Activated T-helper 17 cell treated with anti-CD3 and anti-CD28 coated beads, Interleukin-2, amount 50 U/mL, for 72 hours (primary cell): Measurements from ENCODE around the gene FIG4. TPM values are rescaled to one million over a fixed set of nuclear protein-coding genes. Genes with fewer than 3 reads are reported as not detected.
"Not testable (repeated sequence)": the region's sequence is repeated elsewhere in the genome, so short reads cannot be mapped to it uniquely, and the experiment has no call there.

ENCODE experiments used
- ATAC-seq: fragments of 150-1000 bp; cut with Tn5 transposase; replicated peaks from 2 replicates; pipeline ENCODE4 v1.10.0; 2021; ENCODE audit warnings: mild to moderate bottlenecking, moderate library complexity
- H3K27ac Mint-ChIP-seq: one replicate; pipeline ENCODE4 v1.8.0; 2022; ENCODE audit warnings: mixed read lengths
- H3K27me3 Mint-ChIP-seq: one replicate; pipeline ENCODE4 v1.8.0; 2022; ENCODE audit warnings: mixed read lengths
- H3K36me3 Mint-ChIP-seq: one replicate; pipeline ENCODE4 v1.8.0; 2022; ENCODE audit warnings: low read depth, mild to moderate bottlenecking, mixed read lengths
- H3K4me1 Mint-ChIP-seq: one replicate; pipeline ENCODE4 v1.8.0; 2022; ENCODE audit warnings: mixed read lengths
- H3K4me3 Mint-ChIP-seq: one replicate; pipeline ENCODE4 v1.8.0; 2022; ENCODE audit warnings: mild to moderate bottlenecking, mixed read lengths
- H3K9me3 Mint-ChIP-seq: one replicate; pipeline ENCODE4 v1.8.0; 2022; ENCODE audit warnings: mixed read lengths
- total RNA-seq, 2 donors: library from RNA; stranded (reverse); gene quantifications; one replicate each; pipeline ENCODE4 v1.2.3, GENCODE V29; 2022

FIG4 gene
- total RNA-seq, 2 donors from 2014 or later, result 10.5 to 18.8 TPM

DNA sequence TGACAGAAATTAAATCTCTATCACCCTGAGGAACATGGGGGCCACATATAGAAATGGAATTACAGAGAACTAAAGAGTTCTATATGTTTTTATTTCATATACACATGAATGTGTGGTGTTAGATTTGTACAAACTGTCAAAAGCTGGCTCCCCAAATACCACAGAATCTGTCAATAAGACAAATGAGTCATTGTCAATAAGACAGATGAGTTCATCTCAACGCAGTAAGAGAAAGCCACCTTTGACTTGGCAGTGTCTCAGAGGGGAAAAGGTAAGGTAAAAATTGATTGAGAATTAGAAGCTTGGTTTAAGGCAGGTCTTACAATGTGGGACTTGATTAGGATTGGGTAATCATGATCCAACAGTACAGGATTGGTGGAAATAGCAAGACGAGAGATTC is 162.9 kb downstream of the FIG4 start:
- Mint-ChIP-seq H3K9me3 (peaks cover 1% of the 10 kb centered on the region), H3K27me3 (peaks cover 3% of the 10 kb centered on the region), H3K4me3 (no peak overlapping the region), H3K27ac (no peak overlapping the region), H3K4me1 (no peaks in the 10 kb centered on the region), H3K36me3 (no peaks in the 10 kb centered on the region)
- ATAC-seq, result no peak

DNA sequence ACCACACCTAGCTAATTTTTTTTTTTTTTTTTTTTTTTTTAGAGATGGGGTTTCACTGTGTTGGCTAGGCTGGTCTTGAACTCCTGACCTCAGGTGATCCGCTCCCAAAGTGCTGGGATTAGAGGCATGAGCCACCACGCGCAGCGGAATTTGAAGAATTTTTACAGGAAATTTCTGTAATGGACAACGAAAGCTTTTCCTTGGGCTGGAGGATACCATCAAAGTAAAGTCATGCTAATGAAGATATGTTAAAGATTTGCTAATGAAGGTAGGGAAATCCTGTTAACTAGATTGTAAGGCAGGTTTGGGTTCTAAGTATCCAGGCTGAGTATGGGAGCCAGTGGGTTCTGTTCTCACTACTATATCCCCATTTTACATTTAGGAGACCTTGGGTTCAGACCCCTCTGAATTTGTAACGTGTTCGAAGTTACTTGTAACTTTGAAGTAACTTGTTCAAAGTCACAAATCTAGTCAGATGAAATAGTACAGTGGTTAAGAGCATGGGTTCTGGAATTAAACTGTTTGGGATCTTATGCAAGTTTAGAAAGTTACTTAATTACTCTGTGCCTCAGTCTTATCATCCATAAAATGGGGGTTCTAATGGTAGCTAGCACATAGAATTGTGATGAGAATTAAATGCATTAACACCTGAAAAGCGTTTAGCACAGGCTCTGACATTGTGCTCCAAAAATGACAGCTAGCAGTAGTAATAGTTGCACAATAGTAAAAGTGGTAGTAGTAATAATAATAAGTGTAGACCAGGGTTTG is 163.6 kb downstream of the FIG4 start:
- no peak overlapping the region for H3K4me3 Mint-ChIP-seq
- no peaks in the 10 kb centered on the region for H3K4me1 Mint-ChIP-seq
- peaks cover 7% of the 10 kb centered on the region for H3K27me3 Mint-ChIP-seq
- H3K27ac Mint-ChIP-seq, result no peak overlapping the region
- H3K36me3 Mint-ChIP-seq, result no peaks in the 10 kb centered on the region
- no peak for ATAC-seq
- no peaks in the 10 kb centered on the region for H3K9me3 Mint-ChIP-seq

DNA sequence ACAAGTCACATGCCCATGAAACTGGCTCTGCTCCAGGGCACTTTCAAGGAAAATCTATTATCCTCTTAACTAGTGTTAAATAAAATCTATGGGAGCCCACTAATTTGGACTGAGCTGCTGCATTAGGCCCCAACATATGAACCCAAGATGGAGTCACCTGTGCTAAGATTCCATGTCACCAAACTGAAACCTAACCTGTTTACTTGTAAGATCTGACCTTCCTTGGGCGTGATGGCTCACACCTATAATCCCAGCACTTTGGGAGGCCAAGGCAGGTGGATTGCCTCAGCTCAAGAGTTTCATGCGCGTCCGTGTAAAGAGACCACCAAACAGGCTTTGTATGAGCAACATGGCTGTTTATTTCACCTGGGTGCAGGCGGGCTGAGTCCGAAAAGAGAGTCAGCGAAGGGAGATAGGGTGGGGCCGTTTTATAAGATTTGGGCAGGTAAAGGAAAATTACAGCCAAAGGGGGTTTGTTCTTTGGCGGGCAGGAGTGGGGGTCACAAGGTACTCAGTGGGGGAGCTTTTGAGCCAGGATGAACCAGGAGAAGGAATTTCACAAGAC is 164.5 kb downstream of the FIG4 start:
- not testable (repeated sequence) for H3K27ac Mint-ChIP-seq, H3K9me3 Mint-ChIP-seq, ATAC-seq, H3K4me3 Mint-ChIP-seq, H3K4me1 Mint-ChIP-seq, H3K36me3 Mint-ChIP-seq
- peaks cover 11% of the 10 kb centered on the region for H3K27me3 Mint-ChIP-seq

DNA sequence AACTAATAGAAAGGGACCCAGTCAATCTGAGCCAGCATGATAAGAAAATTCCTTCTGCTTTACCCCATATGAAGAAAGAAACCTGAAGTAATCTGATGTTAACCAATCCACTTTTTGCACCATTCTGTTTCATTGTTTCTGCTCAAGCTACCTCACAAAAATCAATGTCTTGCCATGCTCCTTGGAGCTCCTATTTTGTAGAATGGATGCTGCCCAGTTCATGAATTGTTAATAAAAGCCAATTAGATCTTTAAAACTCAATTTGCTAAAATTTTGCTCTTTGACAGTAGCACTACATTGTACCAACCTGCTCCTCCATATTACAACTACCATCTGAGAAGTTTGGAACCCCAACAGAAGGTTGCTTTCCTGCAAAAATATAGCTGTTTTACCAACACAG is 170.8 kb downstream of the FIG4 start:
- Mint-ChIP-seq H3K27ac (no peak overlapping the region), H3K9me3 (no peaks in the 10 kb centered on the region), H3K36me3 (no peaks in the 10 kb centered on the region), H3K4me3 (no peak overlapping the region), H3K4me1 (no peaks in the 10 kb centered on the region), H3K27me3 (peaks cover 11% of the 10 kb centered on the region)
- ATAC-seq, result no peak

DNA sequence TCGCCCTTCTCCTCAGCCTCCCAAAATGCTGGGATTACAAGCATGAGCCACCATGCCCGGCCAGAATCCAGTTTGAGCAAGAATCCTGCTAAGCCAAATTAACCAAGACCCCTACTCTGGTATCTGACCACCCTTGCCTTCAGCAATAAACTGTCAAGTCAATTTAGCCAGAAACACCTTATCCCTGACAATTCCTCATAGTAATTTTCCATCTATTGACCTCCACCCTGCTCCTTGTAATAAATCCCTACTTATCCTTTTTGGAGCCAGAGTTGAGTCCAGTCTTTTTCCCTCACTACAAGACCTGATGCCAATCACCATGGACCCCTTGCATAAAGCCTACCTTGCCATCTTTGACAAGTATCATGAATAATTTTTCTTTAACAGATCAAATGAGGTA is 173.0 kb downstream of the FIG4 start:
- Mint-ChIP-seq H3K27ac (no peak overlapping the region), H3K36me3 (no peaks in the 10 kb centered on the region), H3K4me3 (no peak overlapping the region), H3K4me1 (no peaks in the 10 kb centered on the region), H3K9me3 (no peaks in the 10 kb centered on the region), H3K27me3 (peaks cover 11% of the 10 kb centered on the region)
- no peak for ATAC-seq

DNA sequence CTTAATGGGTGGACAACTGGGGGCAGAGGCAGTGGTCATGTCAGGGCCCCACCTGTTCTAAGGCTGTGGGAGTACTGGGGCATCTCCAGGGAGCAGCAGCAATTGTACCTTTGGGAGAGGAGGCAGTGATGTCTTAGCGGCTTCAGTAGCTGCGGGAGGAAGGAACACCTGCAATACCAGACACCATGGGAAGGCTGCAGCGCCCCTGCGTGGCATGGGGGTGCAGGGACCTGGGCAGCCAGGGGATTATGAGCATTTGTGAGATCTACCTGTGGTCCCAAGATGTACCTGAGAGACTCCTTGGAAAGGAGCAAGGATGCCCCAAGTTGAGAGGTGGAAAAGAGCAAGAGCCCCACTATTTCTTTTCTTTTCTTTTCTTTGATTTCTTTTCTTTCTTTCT is 174.9 kb downstream of the FIG4 start:
- H3K36me3 Mint-ChIP-seq, result no peaks in the 10 kb centered on the region
- H3K9me3 Mint-ChIP-seq, result no peaks in the 10 kb centered on the region
- peaks cover 3% of the 10 kb centered on the region for H3K27me3 Mint-ChIP-seq
- no peak overlapping the region for H3K27ac Mint-ChIP-seq
- no peak overlapping the region for H3K4me3 Mint-ChIP-seq
- no peak for ATAC-seq
- H3K4me1 Mint-ChIP-seq, result no peaks in the 10 kb centered on the region

DNA sequence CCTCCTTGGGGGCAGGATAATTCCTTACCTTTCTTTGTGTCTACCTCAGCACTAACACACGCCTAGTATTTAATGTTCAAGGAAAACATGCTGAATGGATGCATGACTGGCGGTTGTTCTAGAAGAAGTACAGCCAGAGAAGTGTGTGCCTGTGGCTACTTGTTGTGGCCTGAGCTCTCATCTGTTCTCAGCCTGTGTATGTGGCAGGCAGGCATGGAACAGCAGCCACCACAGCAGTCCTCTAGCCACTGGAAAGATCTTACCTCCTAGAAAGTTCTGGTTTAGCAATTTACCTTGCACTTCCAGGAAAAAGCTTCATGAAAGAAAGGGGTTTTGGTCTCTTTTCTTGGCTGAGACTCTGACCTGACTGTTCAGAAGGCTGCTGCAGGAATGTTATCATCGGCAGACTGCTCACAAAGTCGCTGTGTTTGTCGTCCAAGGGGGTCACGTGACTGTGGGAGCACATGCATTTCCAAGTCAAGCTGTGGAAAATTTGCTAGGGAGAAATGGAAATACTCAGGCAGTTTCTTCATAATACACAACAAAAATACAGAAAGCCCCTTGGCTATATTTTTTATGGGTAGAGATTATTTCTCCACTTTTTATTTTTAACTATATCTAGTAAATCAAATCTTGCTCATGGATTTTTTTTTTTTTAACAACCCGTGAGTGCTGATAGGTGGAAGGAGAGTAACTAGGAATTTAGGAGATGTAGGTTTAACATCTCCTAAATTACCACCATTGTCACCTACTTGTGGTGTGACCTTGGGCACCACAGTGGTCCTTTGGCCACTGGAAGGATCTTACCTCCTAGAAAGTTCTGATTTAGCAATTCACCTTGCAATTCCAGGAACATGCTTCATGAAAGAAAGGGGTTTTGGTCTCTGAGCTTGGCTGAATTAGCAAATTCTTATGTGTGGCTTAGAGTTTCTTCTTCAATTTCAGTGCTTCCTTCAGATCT is 176.2 kb downstream of the FIG4 start:
- H3K4me3 Mint-ChIP-seq, result no peak overlapping the region
- no peak overlapping the region for H3K27ac Mint-ChIP-seq
- H3K36me3 Mint-ChIP-seq, result no peaks in the 10 kb centered on the region
- no peaks in the 10 kb centered on the region for H3K9me3 Mint-ChIP-seq
- H3K27me3 Mint-ChIP-seq, result peaks cover 8% of the 10 kb centered on the region
- no peak for ATAC-seq
- H3K4me1 Mint-ChIP-seq, result no peaks in the 10 kb centered on the region

DNA sequence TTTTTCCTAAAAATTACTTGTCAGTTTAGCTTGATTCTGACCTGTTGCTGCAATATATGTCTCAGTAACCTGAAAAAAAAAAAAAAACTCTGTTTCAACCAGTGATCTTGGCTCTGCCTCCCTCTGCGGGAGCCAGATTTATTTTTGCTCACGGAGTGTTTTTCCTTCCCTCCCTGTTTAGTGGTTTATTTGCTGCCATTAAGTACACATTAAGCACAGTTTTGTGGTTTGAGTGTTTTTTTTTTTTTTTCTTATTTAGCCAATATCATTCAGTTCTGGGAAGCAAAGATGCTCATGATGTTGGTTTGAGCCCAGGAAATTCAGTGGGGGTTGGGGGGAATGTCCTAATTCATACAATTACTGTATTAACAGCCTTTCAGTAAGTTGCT is 176.9 kb downstream of the FIG4 start:
- H3K27ac Mint-ChIP-seq, result no peak overlapping the region
- H3K4me1 Mint-ChIP-seq, result no peaks in the 10 kb centered on the region
- no peak overlapping the region for H3K4me3 Mint-ChIP-seq
- no peaks in the 10 kb centered on the region for H3K9me3 Mint-ChIP-seq
- no peak for ATAC-seq
- peaks cover 8% of the 10 kb centered on the region for H3K27me3 Mint-ChIP-seq
- no peaks in the 10 kb centered on the region for H3K36me3 Mint-ChIP-seq

DNA sequence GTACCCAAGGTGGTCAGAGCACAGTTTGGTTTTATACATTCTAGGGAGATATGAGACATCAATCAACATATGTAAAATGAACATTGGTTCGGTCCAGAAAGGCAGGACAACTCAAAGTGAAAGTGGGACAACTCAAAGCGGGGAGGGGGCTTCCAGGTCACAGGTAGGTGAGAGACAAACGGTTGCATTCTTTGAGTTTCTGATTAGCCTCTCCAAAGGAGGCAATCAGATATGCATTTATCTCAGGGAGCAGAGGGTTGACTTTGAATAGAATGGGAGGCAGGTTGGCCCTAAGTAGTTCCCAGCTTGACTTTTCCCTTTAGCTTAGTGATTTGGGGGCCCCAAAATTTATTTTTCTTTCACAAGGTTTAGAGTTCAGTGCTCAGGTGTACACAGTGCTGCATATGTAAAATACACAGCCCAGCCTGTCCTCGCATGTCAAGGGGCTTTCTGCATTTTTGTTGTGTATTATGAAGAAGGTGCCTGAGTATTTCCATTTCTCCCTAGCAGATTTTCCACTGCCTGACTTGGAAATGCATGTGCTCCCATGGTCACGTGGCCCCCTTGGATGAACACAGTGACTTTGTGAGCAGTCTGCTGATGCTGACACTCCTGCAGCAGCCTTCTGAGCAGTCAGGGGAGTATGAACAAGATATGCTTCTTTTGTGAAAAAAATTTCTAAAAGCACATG is 178.4 kb downstream of the FIG4 start:
- not testable (repeated sequence) for H3K4me1 Mint-ChIP-seq, H3K27ac Mint-ChIP-seq, H3K9me3 Mint-ChIP-seq, ATAC-seq, H3K36me3 Mint-ChIP-seq, H3K4me3 Mint-ChIP-seq
- peaks cover 11% of the 10 kb centered on the region for H3K27me3 Mint-ChIP-seq

DNA sequence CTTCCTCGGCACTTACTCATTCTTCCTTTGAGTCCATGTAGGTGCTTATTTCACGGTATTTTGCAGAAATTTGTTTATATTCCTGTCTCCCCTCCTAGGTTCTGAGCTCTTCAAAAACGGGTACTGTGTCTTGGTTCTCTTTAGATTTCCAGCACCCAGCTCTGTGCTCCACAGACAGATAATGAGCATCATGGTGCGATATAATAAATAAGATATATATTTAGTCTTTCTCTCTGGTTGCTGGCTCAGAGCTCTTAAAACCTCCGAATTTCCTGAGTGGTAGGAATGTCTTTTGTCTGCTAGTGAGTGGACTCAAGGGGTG is 179.0 kb downstream of the FIG4 start:
- Mint-ChIP-seq H3K27ac (no peak overlapping the region), H3K27me3 (peaks cover 11% of the 10 kb centered on the region), H3K9me3 (no peaks in the 10 kb centered on the region), H3K4me1 (no peaks in the 10 kb centered on the region), H3K4me3 (no peak overlapping the region), H3K36me3 (no peaks in the 10 kb centered on the region)
- no peak for ATAC-seq

DNA sequence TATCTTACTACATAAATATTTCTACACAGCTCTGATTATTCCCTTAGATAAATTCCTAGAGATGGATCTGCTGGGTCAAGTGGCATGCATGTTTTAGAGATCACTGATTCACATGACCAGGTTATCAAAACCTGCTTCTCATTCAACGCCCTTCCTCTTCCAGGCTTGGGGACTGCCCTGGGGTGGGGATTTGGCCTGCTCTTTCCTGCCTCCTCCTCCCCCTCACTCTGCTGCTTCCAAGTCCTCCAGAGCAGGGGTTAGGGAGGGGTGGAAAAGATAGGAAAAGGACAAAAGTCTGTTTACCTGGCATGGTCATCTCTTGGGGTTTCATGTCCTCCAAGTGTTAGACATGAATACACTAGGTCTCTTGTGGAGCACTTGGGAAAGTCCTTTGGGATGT is 181.5 kb downstream of the FIG4 start:
- Mint-ChIP-seq H3K36me3 (no peaks in the 10 kb centered on the region), H3K9me3 (no peaks in the 10 kb centered on the region), H3K27me3 (peaks cover 15% of the 10 kb centered on the region), H3K4me1 (no peaks in the 10 kb centered on the region), H3K27ac (no peak overlapping the region), H3K4me3 (no peak overlapping the region)
- ATAC-seq, result no peak

DNA sequence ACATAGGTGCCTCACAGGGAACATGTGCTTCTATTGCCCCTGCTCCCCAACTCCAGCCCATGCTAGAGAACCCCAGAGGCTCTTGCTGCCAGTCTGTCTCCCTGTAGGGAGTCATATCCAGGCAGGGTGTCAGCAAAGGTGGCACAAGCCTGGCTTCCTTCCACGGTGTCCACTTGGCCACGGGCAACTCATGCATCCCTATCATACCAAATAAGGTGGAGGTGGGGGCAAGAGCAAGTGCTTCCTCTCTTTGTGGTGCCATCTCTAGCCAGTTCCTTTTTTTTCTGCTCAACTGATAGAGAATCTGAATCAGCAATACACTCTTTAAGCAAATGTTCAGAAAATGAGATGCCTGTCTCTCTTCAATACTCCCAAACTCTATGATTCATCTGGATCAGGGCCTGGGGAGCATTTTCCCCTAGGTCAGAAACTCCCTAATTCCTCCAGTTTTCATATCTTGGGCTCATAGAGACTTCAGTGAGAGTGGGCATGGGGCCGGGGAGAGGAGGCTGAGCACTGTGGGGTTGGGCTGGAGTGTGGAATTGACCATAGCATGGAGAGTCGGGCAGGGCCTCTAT is 182.0 kb downstream of the FIG4 start:
- no peak overlapping the region for H3K4me3 Mint-ChIP-seq
- no peaks in the 10 kb centered on the region for H3K9me3 Mint-ChIP-seq
- H3K36me3 Mint-ChIP-seq, result no peaks in the 10 kb centered on the region

DNA sequence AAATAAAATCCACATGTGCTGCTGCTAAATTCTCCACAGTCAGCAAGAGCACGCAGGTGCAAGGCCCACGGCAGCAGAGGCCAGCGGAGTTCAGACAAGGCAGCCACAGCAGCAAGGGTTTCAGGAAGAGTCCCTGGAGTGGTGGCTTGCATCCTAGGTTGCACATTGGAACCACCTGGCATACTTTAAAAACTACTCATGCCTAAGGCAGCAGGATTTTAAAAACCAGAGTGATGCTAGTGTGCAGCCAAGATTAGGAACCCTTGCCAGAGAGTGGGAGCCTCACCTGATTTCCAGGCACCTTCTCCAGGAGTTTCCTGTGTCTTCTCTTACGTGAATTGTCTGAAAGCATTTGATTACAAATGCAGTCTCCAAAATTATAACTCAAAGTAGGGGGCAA is 183.0 kb downstream of the FIG4 start:
- Mint-ChIP-seq H3K4me1 (no peaks in the 10 kb centered on the region), H3K36me3 (no peaks in the 10 kb centered on the region), H3K4me3 (no peak overlapping the region), H3K27me3 (peaks cover 20% of the 10 kb centered on the region), H3K27ac (no peak overlapping the region), H3K9me3 (no peaks in the 10 kb centered on the region)
- no peak for ATAC-seq

More for the DNA sequence above, 182.0 kb downstream of the FIG4 start:
- H3K4me1 Mint-ChIP-seq, result no peaks in the 10 kb centered on the region
- peaks cover 20% of the 10 kb centered on the region for H3K27me3 Mint-ChIP-seq
- ATAC-seq, result no peak
- no peak overlapping the region for H3K27ac Mint-ChIP-seq

DNA sequence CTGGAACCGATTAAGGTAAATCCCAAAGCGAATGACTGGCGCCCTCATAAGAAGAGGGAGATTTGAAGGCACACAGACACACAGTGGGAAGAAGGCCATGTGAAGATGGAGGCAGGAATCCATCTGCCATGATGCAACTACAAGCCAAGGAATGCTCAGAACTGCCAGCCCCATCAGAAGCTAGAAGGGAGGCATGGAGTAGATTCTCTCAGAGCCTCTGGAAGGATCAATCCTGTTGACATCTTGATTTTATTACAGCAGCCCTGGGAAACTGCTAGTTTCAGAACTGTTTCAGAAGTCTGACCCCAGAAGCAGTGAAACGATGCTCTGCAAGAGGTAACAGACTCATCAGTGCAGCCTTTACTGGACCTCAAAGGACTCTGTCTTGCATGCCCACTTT is 183.5 kb downstream of the FIG4 start:
- Mint-ChIP-seq H3K27me3 (peaks cover 17% of the 10 kb centered on the region), H3K4me1 (no peaks in the 10 kb centered on the region), H3K36me3 (no peaks in the 10 kb centered on the region), H3K27ac (no peak overlapping the region), H3K4me3 (no peak overlapping the region), H3K9me3 (no peaks in the 10 kb centered on the region)
- no peak for ATAC-seq
